ENCODE results near the gene MED13L. TPM values are rescaled to one million over a fixed set of nuclear protein-coding genes. Genes with fewer than 3 reads are reported as not detected.
A peak's percentile ranks its signal among the peaks of the same experiment; 100 is the strongest.
"Not testable (repeated sequence)": the region's sequence is repeated elsewhere in the genome, so short reads cannot be mapped to it uniquely, and the experiment has no call there.

Gene MED13L
- total RNA-seq, 2 experiments from 2014 or later, result 39.5 to 41.8 TPM

DNA sequence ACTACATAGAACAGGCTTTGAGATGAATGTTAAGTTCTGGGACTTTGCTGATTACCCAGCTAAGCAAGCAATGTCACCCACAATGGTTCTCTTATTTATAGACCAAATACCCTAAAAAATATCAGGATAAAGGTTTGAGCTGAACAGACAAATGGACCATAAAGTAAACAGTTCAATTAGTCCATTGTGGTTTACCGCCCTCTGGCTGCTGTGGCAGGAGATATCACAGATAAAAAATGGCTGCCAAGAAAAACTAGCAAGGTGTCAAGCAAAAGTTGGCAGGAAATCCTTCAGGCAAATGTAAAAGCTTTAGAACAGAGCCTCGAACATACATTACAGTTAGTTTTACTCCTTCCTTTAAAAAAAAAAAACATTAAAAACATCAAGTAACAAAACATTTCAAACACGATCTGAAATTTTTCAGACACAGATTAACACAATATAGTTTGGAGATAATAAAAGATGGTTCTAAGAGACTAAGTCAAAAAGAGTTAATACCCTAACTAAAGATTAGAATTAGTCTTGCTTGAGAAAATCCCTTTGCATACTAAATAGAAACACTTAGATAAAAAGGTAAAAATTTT is 41.3 kb downstream of the MED13L start:
- H3K4me3 Mint-ChIP-seq, result peak overlapping the region; percentile 53
- peaks cover 40% of the 10 kb centered on the region for H3K4me1 Mint-ChIP-seq (ENCODE audit: low read depth)

GRCh38 chr12:116234148-116234547 is 43.3 kb downstream of the MED13L start:
- H3K4me3 Mint-ChIP-seq, POLR2A ChIA-PET, H3K27me3 Mint-ChIP-seq, DNase-seq, ATAC-seq, H3K27ac Mint-ChIP-seq, H3K9me3 Mint-ChIP-seq, CTCF ChIA-PET: not testable (repeated sequence)
- intact Hi-C loops (cut with micrococcal nuclease), result loop anchor here (10.0 kb wide), 1 partner anchor 219 kb away; no protein-coding TSS in a partner anchor
- Mint-ChIP-seq H3K36me3 (ENCODE audit: low read depth) (peaks cover 12% of the 10 kb centered on the region), H3K4me1 (ENCODE audit: low read depth) (peaks cover 35% of the 10 kb centered on the region)

More for the DNA sequence above, 41.3 kb downstream of the MED13L start:
- TF ChIP-seq, protein P1, sequence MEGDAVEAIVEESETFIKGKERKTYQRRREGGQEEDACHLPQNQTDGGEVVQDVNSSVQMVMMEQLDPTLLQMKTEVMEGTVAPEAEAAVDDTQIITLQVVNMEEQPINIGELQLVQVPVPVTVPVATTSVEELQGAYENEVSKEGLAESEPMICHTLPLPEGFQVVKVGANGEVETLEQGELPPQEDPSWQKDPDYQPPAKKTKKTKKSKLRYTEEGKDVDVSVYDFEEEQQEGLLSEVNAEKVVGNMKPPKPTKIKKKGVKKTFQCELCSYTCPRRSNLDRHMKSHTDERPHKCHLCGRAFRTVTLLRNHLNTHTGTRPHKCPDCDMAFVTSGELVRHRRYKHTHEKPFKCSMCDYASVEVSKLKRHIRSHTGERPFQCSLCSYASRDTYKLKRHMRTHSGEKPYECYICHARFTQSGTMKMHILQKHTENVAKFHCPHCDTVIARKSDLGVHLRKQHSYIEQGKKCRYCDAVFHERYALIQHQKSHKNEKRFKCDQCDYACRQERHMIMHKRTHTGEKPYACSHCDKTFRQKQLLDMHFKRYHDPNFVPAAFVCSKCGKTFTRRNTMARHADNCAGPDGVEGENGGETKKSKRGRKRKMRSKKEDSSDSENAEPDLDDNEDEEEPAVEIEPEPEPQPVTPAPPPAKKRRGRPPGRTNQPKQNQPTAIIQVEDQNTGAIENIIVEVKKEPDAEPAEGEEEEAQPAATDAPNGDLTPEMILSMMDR (IDR thresholded peaks at IDR 0.05), result peak; percentile 64
- no peaks in the 10 kb centered on the region for H3K9me3 Mint-ChIP-seq
- peak; percentile 70 for DNase-seq
- peaks cover 9% of the 10 kb centered on the region for H3K36me3 Mint-ChIP-seq (ENCODE audit: low read depth)
- no peaks in the 10 kb centered on the region for H3K27me3 Mint-ChIP-seq
- intact Hi-C loops (cut with micrococcal nuclease), result loop anchor here (2.0 to 10.0 kb wide), 2 partner anchors 93 to 221 kb away; no protein-coding TSS in a partner anchor
- ChIA-PET POLR2A (no interaction called here), CTCF (interaction anchor here (0.7 to 3.4 kb wide), 46 partner anchors 8 to 374 kb away, joined by 3 to 27 read pairs (median 4); no protein-coding TSS in a partner anchor)
- peak overlapping the region; percentile 85 for H3K27ac Mint-ChIP-seq
- peak; percentile 71 for ATAC-seq

GRCh38 chr12:116233669-116234068 is 43.8 kb downstream of the MED13L start:
- ChIA-PET POLR2A (no interaction called here), CTCF (no interaction called here)

DNA sequence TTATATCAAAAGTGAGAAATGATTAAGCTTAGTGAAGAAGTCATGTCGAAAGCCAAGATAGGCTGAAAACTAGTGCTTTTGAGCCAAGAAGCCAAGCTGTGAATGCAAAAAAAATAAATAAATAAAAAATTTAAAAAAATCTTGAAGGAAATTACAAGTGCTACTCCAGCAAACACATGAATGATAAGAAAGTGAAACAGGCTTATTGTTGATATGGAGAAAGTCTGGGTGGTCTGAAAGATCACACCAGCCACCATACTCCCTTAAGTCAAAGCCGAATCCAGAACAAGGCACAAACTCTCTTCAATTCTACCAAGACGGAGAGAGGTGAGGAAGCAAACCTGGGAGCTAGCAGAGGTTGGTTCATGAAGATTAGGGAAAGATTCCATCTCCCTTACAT is 49.7 kb downstream of the MED13L start:
- TF ChIP-seq, protein P1 (IDR thresholded peaks at IDR 0.05), result no peak
- Mint-ChIP-seq H3K27me3 (no peaks in the 10 kb centered on the region), H3K27ac (no peak overlapping the region), H3K36me3 (ENCODE audit: low read depth) (peaks cover 11% of the 10 kb centered on the region), H3K4me3 (no peak overlapping the region), H3K4me1 (ENCODE audit: low read depth) (peaks cover 19% of the 10 kb centered on the region), H3K9me3 (no peaks in the 10 kb centered on the region)
- ChIA-PET POLR2A (no interaction called here), CTCF (interaction anchor here (1.1 to 1.4 kb wide), 4 partner anchors 9 to 160 kb away, joined by 3 to 5 read pairs (median 4); no protein-coding TSS in a partner anchor)
- intact Hi-C loops (cut with micrococcal nuclease), result no loop called here
- DNase-seq (no peak), ATAC-seq (no peak)

More at GRCh38 chr12:116233669-116234068, 43.8 kb downstream of the MED13L start:
- no peak overlapping the region for H3K4me3 Mint-ChIP-seq
- H3K36me3 Mint-ChIP-seq (ENCODE audit: low read depth), result peaks cover 12% of the 10 kb centered on the region
- ATAC-seq, result no peak
- no peaks in the 10 kb centered on the region for H3K9me3 Mint-ChIP-seq
- H3K4me1 Mint-ChIP-seq (ENCODE audit: low read depth), result peaks cover 35% of the 10 kb centered on the region
- DNase-seq, result no peak
- no peaks in the 10 kb centered on the region for H3K27me3 Mint-ChIP-seq
- intact Hi-C loops (cut with micrococcal nuclease), result loop anchor here (10.0 kb wide), 1 partner anchor 219 kb away; no protein-coding TSS in a partner anchor
- TF ChIP-seq, protein P1 (IDR thresholded peaks at IDR 0.05), result no peak
- H3K27ac Mint-ChIP-seq, result no peak overlapping the region

- H3K9me3 Mint-ChIP-seq, result no peaks in the 10 kb centered on the region
- no peak for DNase-seq
- no peak overlapping the region for H3K27ac Mint-ChIP-seq
- ChIA-PET POLR2A (no interaction called here), CTCF (interaction anchor here (0.8 to 3.3 kb wide), 5 partner anchors 10 to 85 kb away, joined by 3 to 27 read pairs (median 3); no protein-coding TSS in a partner anchor)
- H3K36me3 Mint-ChIP-seq (ENCODE audit: low read depth), result peaks cover 9% of the 10 kb centered on the region
- no peak for ATAC-seq
- H3K4me3 Mint-ChIP-seq, result no peak overlapping the region
- intact Hi-C loops (cut with micrococcal nuclease), result no loop called here
- TF ChIP-seq, protein P1 (IDR thresholded peaks at IDR 0.05), result no peak
- H3K4me1 Mint-ChIP-seq (ENCODE audit: low read depth), result peaks cover 22% of the 10 kb centered on the region
- H3K27me3 Mint-ChIP-seq, result no peaks in the 10 kb centered on the region
Observed at GRCh38 chr12:116226026-116226425, 51.5 kb downstream of the MED13L start.

Data from activated CD8-positive, alpha-beta T cell treated with anti-CD3 and anti-CD28 coated beads for 36 hours (primary cell).